NCI-H1092 (cell line): ENCODE measurements around the gene TMPRSS4.

Experiments used
- DNase-seq: peaks from one replicate; lab custom pipeline; 2025; lab: John Stamatoyannopoulos, UW

TMPRSS4 gene

DNA sequence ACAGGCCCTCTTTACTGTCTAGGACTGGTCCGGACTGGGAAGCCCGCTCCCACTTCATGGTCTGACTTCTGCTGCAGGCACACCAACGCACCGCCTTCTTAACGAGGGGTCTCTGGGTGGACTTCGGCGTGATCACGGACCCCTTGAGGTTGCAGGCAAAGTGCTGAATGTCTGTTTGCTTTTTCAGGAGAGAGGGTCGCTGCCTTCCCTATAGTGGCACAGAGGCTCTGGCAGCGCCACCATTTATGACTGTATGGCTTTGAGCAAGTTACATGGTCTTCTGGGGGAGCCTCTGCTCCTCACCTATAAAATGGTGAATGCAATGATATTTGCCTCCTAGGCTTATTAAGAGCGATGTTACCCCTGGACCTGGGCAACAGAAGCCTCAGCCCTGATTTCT lies 77.1 kb downstream of the TMPRSS4 start:
- no peak for DNase-seq

DNA sequence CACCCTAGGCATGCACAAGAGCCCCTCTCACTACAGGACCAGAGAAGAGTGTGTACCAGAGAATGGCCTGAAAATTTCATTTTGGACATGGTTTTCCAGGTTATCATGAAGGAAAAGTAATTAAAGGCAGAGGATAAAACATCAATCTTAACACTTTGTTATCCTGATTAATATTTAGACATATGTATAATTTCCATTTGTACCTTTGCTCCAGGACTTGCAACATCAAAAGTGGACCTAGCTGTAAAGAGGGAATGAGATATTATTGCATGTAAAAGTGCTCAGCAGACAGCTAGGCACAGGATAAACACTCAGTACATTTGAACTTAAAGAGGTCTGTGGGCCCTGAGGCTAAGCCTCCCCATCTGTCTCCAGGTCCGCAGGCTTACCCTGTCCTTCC lies 77.8 kb downstream of the TMPRSS4 start:
- DNase-seq, result no peak

GRCh38 chr11:118155776-118156530 lies 79.1 kb downstream of the TMPRSS4 start:
- DNase-seq, result no peak

DNA sequence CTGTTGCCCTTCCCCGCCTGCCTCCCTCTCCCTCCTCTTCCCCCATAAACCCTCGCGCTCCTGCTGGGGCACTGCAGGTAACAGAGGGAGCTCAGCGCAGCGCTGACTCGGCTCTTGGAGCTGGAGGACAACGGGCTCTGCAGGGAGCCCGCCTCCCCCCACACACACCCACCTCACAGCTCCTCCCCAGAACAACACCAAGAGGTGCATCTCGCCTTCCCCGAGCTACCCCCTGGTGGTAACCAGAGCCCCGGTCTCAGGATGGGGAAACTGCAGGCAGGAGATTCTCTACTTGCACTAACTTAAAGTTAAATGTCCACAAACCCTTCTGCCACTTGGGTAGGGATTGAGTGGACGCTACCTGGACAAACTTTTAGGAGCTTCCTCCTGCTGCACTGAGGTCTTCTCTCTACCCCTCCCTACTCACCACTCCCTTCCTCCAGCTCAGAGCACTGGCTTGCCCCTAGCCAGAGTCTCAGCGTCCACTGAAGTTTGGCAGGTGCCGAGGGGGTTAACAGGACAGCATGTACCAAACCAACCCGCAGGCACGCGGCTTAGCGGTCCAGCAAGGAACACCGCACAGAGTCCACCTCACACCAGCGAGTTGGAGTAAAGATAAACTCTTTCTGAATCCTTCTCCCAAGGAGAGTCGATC lies 79.8 kb downstream of the TMPRSS4 start:
- no peak for DNase-seq

DNA sequence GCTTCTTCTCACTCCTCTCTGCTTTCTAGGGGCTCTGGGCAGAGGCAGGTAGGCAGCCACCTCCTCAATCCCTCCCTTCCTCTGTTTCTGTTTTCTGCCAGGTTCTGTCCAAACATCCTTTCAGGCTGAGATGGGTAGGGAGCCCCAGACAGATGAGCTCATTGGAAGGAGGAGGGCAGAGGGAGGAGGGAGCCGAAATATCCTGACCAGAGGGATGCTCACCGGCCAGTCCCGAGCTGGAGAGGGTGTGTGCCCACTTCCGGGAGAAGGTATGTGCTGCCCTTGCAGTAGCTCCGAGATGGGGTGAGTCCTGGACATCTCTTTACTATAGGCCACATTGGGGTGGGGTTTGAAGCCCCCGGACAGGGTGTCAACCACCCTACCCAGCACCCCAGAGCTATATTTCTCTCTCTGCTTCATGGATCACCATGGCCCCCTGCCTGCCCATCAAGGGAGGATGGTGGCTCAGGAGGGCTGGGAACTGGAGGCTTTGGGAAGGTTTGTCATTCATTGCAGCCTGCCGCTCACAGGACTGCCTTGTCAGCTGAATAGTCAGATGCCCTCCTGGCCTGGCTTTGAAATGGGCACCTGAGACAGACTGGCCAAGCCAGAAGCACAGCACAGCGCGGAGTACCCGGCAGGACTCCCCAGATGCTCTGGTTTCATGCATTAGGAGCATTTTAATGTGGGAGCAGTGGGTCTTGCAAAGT lies 80.5 kb downstream of the TMPRSS4 start:
- DNase-seq, result no peak

DNA sequence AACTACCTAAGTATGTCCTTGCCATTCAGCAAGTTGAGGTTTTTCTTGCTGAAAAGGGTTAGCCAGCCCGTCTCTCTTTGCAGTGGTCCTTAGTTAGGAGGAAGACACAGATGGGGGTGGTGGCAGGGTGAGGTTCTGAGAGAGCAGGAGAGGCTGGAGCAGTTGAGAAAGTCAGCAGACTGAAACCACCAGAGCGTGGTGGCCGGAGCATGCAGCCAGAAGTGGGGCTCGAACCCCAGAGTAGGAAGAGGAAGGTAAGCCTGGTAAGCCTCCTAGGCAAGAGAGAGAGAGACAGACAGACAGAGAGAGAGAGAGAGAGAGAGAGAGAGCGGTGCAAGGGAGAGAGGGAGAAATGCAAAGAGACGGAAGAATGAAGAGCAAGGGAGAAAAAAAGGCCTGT lies 84.9 kb downstream of the TMPRSS4 start:
- no peak for DNase-seq

GRCh38 chr11:118162846-118163245 lies 86.0 kb downstream of the TMPRSS4 start:
- DNase-seq, result no peak

DNA sequence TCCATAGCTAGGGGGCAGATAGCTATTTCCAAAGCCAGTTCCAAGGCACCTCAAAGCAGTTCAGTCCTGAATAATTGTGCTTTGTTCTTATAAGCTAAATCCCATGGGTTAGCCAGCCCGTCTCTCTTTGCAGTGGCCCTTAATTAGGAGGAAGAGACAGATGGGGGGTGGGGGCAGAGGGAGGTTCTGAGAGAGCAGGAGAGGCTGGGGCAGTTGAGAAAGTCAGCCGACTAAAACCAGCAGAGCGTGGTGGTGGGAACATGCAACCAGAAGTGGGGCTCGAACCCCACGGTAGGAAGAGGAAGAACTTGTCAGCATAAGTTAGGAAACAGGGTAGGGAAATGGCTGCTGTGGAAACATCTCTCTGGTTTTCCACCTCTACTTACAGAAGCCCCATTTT lies 86.6 kb downstream of the TMPRSS4 start:
- DNase-seq, result no peak

- no peak for DNase-seq
Observed at GRCh38 chr11:118164885-118165284, 88.0 kb downstream of the TMPRSS4 start.

DNA sequence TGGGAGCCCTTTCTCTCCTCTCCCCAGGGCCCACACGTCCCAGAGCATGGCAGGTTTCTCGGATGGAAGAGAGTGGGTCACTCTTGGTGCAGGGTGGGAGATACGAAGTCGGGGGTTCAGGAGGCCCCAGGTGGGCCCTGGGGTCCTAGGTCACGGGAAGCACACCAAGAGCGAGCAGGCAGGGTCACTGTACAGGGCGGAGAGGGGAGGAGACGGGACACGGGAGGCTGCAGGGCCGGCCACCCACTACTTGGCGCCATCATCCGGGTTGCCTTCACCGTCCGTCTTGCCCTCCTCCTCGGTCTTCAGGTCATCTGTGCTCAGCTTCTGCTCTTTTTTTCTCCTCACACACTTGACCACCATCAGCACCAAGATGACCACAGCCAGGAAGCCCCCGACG lies 89.8 kb downstream of the TMPRSS4 start:
- no peak for DNase-seq

GRCh38 chr11:118167253-118167652 lies 90.4 kb downstream of the TMPRSS4 start:
- no peak for DNase-seq

DNA sequence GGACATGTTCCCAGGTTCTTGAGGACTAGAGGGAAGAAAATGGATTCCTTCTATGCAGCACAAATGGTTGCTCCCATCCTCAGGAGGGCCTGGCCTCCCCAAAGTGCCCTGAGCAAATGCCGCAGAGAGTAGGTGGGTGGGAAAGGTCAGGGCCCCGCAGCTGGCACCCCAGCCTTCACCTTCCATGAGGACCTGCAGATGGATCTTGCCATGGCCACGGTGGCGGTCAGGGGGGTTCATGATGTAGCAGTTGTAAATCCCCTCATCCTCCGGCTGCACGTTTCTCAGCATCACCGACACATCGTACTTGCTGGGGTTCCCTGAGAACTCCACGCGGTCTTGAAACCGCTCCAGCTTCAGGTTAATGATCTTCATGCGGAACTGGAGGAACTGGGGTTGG lies 91.0 kb downstream of the TMPRSS4 start:
- DNase-seq, result no peak

DNA sequence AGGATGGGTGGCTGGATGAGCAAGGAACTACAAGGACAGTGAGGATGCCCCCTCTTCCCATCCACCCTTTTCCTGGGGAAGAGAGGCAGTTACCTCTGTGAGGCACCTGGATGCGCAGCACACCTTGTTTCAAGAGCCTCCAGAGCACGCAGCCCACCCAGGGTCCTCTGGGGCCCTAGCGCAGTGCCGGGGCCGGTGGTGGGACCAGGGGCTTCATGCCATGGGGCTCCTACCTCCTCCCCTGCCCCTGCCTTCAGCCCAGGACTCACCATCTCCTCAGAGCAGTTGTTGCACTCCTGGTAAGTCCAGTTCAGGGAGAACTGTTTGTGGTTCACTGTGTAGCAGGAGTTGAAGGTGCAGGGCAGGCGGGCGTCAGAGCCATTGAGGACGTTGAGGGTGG lies 91.4 kb downstream of the TMPRSS4 start:
- DNase-seq, result no peak

DNA sequence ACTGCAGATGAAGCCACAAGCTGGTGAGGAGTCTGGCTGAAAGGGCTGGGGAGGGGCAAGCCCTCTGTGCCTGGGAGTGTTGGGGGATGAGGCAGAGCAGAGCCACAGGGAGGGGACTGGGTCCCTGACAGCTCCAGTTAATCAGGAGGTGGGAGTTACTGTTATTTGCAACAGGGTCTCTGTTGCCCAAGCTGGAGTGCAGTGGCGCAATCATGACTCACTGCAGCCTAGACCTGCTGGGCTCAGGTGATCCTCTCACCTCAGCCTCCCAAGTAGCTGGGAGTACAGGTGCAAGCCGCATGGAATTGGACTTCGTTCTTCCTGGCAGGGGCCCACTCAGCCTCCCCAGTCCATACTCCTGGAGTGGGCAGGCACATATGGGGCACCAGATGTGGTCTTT lies 91.9 kb downstream of the TMPRSS4 start:
- no peak for DNase-seq

DNA sequence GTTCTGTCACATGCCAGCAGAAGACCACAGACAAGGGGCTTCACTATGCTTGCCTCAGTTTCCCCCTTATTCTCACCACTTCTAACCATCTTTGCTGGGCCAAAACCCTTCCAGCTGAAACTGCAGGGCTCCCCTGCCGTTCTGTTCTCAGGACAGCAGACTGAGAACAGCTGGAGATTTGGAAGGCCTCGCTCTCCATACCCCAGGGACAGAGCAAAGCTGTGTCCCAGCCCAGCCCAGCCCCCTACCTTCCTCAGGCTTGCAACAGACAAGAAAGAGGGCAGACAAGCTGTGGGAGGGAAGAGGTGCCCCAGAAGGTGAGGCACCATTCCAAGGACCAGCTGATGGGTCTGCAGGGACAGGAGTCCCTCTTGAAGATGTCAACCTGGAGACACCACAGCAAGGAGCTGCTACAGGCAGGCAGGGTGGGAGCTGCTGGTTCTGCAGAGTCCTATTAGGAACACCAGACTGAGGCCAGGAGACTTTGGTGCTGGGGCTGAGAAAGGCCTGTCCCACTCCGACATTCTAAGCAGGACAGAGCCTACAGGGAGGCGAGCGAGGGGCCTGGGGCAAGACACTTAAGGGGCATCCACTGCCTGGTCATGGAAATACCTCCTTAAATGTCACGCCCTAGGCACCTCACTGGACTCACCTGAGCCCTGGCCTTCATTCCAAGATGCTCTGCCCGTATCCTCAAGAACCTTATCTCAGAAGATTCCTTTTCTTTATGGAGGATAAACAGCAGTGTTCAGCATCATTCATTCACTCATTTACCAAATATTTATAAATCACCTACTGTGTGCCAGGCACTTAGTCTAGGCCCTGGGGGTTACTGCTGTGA lies 92.6 kb downstream of the TMPRSS4 start:
- no peak for DNase-seq

GRCh38 chr11:118170231-118170630 lies 93.4 kb downstream of the TMPRSS4 start:
- DNase-seq, result no peak

GRCh38 chr11:118170882-118171268 lies 94.0 kb downstream of the TMPRSS4 start:
- no peak for DNase-seq
